IPS DF 4.7 (cell line): ENCODE data around the gene NOP58.
"Not testable (repeated sequence)": the region's sequence is repeated elsewhere in the genome, so short reads cannot be mapped to it uniquely, and the experiment has no call there.

Experiments
- DNase-seq: peaks from one replicate; pipeline ENCODE4 v3.0.0-alpha.2; 2013; ENCODE audit warnings: low spot score; ENCODE audit errors: extremely low read depth

The NOP58 gene

GRCh38 chr2:202265467-202266277 lies at the start of gene NOP58:
Gene NOP58, plus strand, starts transcription at chr2:202265763. Its CDS starts 179 bp downstream, at chr2:202265942.
- DNase-seq: peak; percentile 87

- no peak for DNase-seq
These were observed 43.7 kb upstream of the NOP58 start for GRCh38 chr2:202221873-202222272.

GRCh38 chr2:202237787-202238233 lies 27.8 kb upstream of the NOP58 start:
- no peak for DNase-seq

GRCh38 chr2:202238234-202239197 lies 27.0 kb upstream of the NOP58 start, which contains the start of gene SUMO1:
Gene SUMO1, minus strand, starts transcription at chr2:202238597. Its CDS starts 146 bp downstream, at chr2:202238451.
- peak; percentile 87 for DNase-seq

- DNase-seq: not testable (repeated sequence)
These were observed 17.9 kb upstream of the NOP58 start for GRCh38 chr2:202247710-202248109.

GRCh38 chr2:202249521-202250253 lies 15.9 kb upstream of the NOP58 start:
- peak; percentile 91 for DNase-seq

GRCh38 chr2:202251494-202251893 lies 14.1 kb upstream of the NOP58 start:
- DNase-seq: no peak

GRCh38 chr2:202261531-202261930 lies 4.0 kb upstream of the NOP58 start:
- DNase-seq: no peak

- no peak for DNase-seq
These were observed 1.9 kb downstream of the NOP58 start for GRCh38 chr2:202267495-202267894.

- DNase-seq: no peak
These were observed 4.0 kb downstream of the NOP58 start for GRCh38 chr2:202269585-202269984.

- DNase-seq: no peak
These were observed 4.9 kb downstream of the NOP58 start for GRCh38 chr2:202270487-202270886.

GRCh38 chr2:202276078-202276720 lies 10.6 kb downstream of the NOP58 start:
- DNase-seq: not testable (repeated sequence)

GRCh38 chr2:202278036-202278760 lies 12.6 kb downstream of the NOP58 start:
- DNase-seq: no peak

- DNase-seq: no peak
These were observed 13.4 kb downstream of the NOP58 start for GRCh38 chr2:202278944-202279343.

GRCh38 chr2:202286595-202286994 lies 21.0 kb downstream of the NOP58 start:
- DNase-seq: no peak

GRCh38 chr2:202289394-202290204 lies 24.0 kb downstream of the NOP58 start:
- DNase-seq: no peak

GRCh38 chr2:202290316-202290715 lies 24.8 kb downstream of the NOP58 start:
- DNase-seq: no peak

- DNase-seq: no peak
These were observed 25.4 kb downstream of the NOP58 start for GRCh38 chr2:202290970-202291369.

GRCh38 chr2:202299712-202300111 lies 34.1 kb downstream of the NOP58 start:
- no peak for DNase-seq
